Measurements from ENCODE around the gene PRPF18.
A peak's percentile ranks its signal among the peaks of the same experiment; 100 is the strongest.

Gene PRPF18

GRCh38 chr10:13644866-13645265, 58.1 kb downstream of the PRPF18 start:
- DNase-seq: no peak

- DNase-seq: no peak
Measured at GRCh38 chr10:13648425-13648824, 61.7 kb downstream of the PRPF18 start.

DNA sequence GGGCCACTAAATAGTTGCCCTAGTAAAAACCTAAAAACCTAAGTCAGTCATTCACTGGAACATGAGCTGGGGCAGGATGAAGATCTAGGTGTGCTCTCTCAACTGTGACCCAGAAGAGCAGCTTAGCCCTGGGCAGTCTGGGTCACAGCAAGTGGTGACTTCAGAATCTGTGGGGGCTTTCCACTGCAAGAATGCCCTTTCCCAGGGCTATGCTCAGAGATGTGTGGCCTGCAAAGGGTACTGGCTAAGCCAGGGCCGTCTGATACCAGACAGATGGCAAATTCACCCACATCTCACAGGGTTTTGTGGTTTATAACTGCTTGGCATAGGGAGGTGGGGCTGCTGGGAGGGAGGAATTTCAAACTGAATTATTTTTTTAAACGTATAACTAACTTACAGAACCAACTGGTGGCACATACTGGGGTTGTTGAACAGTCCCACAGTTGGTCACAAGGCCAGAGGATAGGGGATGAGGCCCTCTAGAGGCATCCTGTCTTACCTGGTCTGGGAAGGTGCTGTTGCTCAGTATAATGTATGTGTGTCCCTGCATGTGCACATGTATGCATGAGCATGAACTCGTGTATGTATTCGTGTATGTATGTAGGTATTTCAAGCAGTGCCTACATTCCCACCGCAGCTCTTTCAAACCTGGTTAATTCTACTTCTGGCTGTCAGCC, 63.2 kb downstream of the PRPF18 start:
- DNase-seq: peak; percentile 27

GRCh38 chr10:13650961-13651360, 64.2 kb downstream of the PRPF18 start:
- peak; percentile 12 for DNase-seq

- no peak for DNase-seq
Measured at GRCh38 chr10:13651969-13652720, 65.4 kb downstream of the PRPF18 start.

GRCh38 chr10:13652860-13653259, 66.1 kb downstream of the PRPF18 start:
- DNase-seq: no peak

DNA sequence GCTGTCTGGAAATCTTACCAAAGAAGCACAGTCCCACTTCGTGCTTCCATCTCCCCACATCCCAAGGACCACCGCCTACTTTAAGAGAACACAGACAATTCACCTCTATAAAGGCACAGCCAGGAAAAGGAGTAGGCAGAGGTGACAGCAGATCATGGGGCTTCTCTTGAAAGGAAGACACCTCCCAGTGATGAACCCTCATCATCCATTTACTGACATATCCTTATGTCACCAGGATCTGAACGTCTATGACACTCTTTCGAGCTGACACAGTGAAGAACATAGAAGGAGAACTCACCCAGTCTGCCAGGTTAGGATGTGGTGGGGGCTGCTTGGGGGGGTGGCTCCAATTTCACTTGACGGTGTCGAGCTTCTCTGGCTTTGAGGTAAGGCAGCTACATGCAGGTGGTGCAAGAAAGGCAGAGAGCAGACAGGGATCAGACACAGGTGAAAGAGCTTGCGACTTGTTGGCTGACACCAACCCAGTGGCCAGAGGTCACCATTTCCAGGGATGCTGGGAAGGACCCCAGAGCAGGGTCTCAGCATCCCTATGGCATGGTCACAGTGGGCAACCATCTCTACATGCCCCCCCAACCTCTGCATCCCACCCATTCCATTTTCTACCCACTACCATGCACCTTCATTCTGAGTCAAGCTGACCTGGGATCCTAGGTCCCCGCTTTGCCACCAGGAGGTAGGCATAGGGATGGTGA, 67.5 kb downstream of the PRPF18 start:
- no peak for DNase-seq

DNA sequence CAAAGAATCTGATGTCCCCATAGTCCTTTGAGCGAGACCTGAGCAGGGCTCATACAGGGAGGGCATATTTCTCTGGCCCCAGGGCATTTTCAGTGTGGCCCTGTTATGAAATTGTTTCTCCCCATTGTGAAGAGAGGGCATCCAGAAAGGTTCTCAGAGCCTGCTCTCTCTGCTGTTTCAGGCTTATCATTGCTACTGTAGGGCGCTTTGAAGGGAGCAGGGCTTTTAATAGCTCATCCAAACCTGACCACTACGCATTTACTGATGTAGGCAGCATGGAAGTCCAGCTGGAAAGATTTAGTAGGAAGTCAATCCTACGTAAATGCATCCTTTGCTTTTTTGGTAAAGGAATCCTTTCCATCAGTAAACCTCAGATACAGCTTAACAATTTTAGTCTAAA, 68.1 kb downstream of the PRPF18 start:
- no peak for DNase-seq

- no peak for DNase-seq
Measured at GRCh38 chr10:13656337-13657100, 69.8 kb downstream of the PRPF18 start.

DNA sequence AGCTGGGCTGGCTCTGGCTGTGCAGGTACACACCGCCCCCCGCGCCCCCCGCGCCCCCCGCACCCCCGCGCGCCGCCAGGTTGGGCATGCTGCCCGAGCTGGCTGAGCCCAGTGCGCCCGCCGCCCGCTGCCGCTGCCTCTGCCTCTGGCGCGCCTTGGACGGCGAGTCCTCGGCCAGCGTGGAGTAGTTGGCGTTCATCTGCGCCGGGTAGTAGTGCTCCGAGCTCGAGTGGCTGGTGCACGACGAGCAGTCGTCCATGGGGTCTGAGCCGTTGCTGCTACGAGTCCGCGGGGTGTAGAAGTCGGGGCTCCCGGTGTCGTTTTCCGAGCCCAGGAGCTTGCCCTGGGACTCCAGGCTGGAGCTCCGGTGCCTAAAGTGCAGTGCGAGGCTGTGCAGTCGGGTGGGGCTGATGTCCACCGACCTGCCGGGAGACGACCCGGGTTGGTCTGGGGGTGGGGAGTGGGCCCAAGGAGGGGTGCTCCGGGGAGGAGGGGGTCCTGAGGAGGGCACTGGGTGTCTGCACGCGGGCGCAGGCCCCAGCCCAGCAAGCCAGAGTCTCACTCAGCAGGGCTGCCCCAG, 70.4 kb downstream of the PRPF18 start:
- no peak for DNase-seq

- DNase-seq: no peak
Measured at GRCh38 chr10:13658264-13658663, 71.5 kb downstream of the PRPF18 start.

DNA sequence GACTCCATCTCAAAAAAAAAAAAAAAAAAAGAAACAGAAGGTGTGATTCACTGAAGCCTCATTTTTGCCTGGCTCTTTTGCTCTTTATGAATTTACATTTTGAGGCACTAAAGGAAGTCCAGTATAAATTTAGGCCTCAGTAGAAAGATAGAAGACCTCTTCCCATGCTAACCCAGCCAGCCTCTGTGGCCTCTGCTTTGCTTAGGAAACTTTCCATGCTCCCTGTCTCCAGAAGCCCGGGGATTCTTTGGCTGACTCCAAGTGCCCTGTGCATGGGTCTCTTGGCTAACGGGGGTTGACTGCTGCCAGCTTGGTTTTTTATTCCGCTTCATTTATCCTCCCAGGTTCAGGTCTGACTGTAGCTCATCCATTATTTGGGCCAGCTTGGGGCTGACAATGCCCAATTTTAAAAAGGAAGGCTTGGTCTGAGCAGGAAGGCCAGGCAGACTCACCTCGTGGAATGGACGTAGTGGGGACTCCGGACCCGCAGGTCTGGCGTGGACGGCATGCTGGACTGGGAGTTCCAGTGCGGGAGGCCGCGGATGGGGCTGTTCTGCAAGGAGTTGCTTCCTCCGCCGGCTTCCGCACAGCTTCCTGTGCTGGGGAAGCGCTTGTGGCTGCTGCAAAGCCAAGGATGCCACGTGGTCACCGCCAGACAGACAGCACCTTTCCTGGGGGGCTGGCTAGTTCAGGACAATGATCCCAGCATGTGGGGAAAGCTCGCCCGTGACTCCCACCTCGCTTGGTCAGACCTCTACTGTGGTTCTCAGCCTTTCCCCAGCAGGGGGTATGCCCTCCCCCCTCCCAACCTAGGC, 72.3 kb downstream of the PRPF18 start:
- no peak for DNase-seq

GRCh38 chr10:13659887-13660550, 73.3 kb downstream of the PRPF18 start:
- peak; percentile 57 for DNase-seq

GRCh38 chr10:13660551-13660920, 73.8 kb downstream of the PRPF18 start:
- DNase-seq: no peak

DNA sequence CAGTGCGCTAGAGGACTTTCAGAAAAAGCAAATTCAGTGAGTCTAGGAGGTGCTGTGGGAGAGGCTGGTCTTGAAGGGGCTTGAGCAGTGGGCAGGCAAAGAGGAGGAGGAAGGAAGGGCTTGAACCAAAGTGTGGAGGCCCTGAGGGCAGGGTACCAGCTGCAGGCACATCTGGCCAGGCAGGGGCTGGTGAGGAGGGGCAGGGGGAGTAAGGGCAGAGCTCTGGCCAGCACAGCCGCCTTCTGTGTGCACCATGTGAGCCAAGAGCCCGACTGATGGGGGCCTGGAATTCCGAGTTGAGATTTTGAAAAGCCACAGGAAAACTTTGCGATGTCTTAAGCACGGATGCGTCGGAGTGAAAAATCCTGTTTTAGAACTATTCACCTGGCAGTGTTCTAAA, 74.5 kb downstream of the PRPF18 start:
- DNase-seq: no peak

DNA sequence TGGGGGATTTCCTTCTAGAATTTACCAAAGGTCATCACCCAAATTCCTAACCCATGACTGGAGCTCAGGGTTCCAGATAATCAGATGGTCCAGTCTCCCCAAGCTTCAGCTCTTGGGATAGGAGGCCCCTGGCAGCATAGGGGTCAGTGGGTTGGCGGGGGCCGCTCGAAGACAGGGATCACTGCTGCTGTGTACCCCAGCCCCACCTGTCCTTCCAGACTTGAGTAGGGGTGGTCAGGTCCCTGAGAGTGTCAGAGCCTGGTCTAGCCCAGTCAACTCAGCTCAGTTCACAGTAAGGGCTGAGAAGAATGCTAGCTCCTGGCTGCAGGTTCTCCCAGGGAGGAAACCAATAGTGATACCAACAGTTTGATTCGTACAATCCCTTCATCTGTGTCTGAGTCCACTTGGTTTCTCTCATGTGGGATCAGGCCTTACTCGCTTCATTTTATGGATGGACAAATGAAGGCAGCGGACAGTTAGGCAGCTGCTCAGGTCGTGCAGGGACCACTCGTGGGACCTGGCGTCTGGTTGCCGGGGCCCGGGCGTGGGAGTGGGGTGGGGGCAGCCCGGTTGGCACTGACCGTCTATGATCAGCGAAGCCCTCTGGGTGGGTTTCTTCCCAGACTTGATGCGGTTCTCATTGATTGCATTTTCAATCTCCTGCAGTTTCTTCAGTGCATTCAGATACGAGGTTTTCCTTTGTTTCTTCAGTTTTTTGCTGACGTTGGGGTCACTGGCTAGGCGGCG, 78.9 kb downstream of the PRPF18 start:
- no peak for DNase-seq

- DNase-seq: no peak
Measured at GRCh38 chr10:13668126-13668525, 81.4 kb downstream of the PRPF18 start.

DNA sequence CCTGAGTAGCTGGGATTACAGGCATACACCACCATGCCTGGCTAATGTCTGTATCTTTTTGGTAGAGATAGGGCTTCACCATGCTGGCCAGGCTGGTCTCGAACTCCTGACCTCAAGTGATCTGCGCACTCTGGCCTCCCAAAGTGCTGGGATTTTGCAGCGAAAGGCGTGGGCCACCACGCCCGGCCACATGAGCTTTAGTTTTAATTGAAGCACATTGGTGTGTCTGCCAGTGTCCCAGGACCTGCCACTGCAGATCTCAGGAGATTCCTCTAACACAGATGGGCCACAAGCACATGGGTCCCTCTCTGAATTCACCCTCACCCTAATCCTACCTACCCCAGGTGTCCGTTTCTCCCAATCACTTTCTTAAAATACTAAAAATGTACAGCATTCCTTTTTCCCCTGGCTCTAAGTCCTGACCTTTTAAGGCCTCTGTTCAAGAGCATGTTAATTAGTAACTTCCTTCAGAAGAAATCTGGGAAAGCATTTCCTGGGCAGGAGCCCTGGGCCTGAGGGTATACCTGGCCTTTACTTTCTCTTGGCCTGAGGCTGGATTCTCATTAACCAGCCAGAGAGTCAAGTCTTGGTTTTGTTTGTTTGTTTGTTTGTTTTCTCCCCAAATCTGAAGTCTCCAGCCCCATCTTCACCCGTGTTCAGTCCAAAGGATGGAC, 82.6 kb downstream of the PRPF18 start:
- no peak for DNase-seq

DNA sequence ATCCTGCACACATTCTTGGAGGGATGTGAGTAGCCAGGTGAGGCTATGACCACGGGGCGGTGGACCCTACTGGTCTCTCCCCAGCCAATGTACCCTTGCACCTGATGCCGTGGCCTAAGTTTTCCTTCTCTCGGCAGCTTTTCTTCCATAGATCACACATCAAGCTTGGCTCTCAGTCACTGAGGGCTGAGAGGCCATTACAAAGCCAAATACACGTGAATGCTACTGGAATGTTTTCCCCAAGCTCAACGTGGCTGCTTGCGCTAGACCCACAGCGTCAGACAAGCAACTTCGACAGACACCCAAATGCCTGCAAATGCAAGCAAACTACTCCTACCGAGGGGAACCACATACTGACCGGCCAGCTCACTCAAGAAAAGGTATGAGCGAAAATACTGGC, 83.1 kb downstream of the PRPF18 start:
- no peak for DNase-seq

GRCh38 chr10:13670311-13670710, 83.5 kb downstream of the PRPF18 start:
- DNase-seq: no peak
